ENCODE results near the gene FCAMR. TPM values are rescaled to one million over a fixed set of nuclear protein-coding genes. Genes with fewer than 3 reads are reported as not detected.

Gene FCAMR
- total and polyA plus RNA-seq, 2 of the 4 experiments (the other 2 are of a cell fraction) = not detected

DNA sequence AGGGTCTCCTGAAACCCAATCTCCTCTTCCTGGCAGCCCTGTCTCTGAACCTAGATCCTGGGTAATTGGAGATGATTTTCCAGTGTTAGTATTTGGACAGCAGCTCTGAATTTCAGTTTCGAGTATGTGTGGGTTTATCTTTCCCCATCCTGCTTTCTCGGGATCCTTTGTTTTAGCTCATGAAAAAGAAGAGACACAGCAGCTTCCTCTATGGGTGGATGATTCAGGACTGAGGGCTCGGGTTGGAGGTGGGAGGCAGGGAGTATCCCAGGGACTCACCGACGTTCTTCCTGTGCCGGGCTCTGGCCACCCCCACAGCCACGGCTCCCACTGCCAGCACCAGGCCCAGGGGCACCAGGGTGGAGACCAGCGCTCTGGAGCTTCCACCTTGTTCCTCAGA is 38.1 kb downstream of the FCAMR start:
- no TSS peak for BruUV-seq (replicated peaks)

More for the DNA sequence above, 38.1 kb downstream of the FCAMR start:
- H2BK120ac ChIP-seq (ENCODE audit: low read depth, low read length) = no peak overlapping the region
- H2AK5ac ChIP-seq (ENCODE audit: low read depth, low read length) = no peak overlapping the region
- dilution Hi-C loops (cut with HindIII; ENCODE audit: low sequenced_read_pairs, unreplicated experiment) = no loop called here
- H3K27ac ChIP-seq (ENCODE audit: insufficient read depth, low read length) = no peak overlapping the region
- H3K79me1 ChIP-seq (ENCODE audit: low read depth in 1 of 2, low read length in 2 of 2) = no peaks in the 10 kb centered on the region
- H3K18ac ChIP-seq (ENCODE audit: low read depth, low read length) = no peak overlapping the region
- intact Hi-C loops (cut with micrococcal nuclease) = no loop called here
- no peak overlapping the region for H2BK5ac ChIP-seq (ENCODE audit: low read depth, low read length, poor library complexity, severe bottlenecking)
- ChIA-PET POLR2A (ENCODE audit: unreplicated experiment) (no interaction called here), CTCF (interaction anchor here (0.9 to 1.2 kb wide), 2 partner anchors 14 to 19 kb away, joined by 3 read pairs; no protein-coding TSS in a partner anchor)
- peaks cover 11% of the 10 kb centered on the region; the same call in 1 of the 2 replicates for H3K27me3 ChIP-seq (ENCODE audit: control insufficient read depth, insufficient read depth, low read length)
- H3K4ac ChIP-seq (ENCODE audit: low read depth, low read length) = no peak overlapping the region
- H2AFZ ChIP-seq (replicated peaks; ENCODE audit: low read length, poor library complexity) = no peak overlapping the region
- no peaks in the 10 kb centered on the region for H3K36me3 ChIP-seq (ENCODE audit: control insufficient read depth, insufficient read depth, low read length)
- TF ChIP-seq NFE2L2 (IDR thresholded peaks at IDR 0.05; ENCODE audit: low read depth, low read length) = no peak
- TF ChIP-seq CHD1 (IDR thresholded peaks at IDR 0.05; ENCODE audit: low read depth, low read length) = no peak
- TF ChIP-seq MXI1 (IDR thresholded peaks at IDR 0.05; ENCODE audit: borderline replicate concordance, low read depth, low read length) = no peak
- TF ChIP-seq MAZ (IDR thresholded peaks at IDR 0.05; ENCODE audit: borderline replicate concordance, low read depth, low read length) = no peak
- no peak for TF ChIP-seq MAFK (IDR thresholded peaks at IDR 0.05; ENCODE audit: low read depth, low read length)
- no peak for TF ChIP-seq BHLHE40 (IDR thresholded peaks at IDR 0.05; ENCODE audit: low read depth, low read length)
- no peak for TF ChIP-seq CEBPB (IDR thresholded peaks at IDR 0.05; ENCODE audit: low read depth, low read length)
- TF ChIP-seq POLR2A (IDR thresholded peaks at IDR 0.05; ENCODE audit: low read depth, low read length) = no peak
- no peak for TF ChIP-seq RCOR1 (IDR thresholded peaks at IDR 0.05; ENCODE audit: insufficient replicate concordance, low read length)
- no peak for TF ChIP-seq FOS (IDR thresholded peaks at IDR 0.05; ENCODE audit: low read depth, low read length)
- TF ChIP-seq, protein P1, sequence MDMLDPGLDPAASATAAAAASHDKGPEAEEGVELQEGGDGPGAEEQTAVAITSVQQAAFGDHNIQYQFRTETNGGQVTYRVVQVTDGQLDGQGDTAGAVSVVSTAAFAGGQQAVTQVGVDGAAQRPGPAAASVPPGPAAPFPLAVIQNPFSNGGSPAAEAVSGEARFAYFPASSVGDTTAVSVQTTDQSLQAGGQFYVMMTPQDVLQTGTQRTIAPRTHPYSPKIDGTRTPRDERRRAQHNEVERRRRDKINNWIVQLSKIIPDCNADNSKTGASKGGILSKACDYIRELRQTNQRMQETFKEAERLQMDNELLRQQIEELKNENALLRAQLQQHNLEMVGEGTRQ (IDR thresholded peaks at IDR 0.05; ENCODE audit: low read depth, low read length) = no peak
- TF ChIP-seq SMC3 (IDR thresholded peaks at IDR 0.05; ENCODE audit: low read depth, low read length) = no peak
- TF ChIP-seq, protein P2, sequence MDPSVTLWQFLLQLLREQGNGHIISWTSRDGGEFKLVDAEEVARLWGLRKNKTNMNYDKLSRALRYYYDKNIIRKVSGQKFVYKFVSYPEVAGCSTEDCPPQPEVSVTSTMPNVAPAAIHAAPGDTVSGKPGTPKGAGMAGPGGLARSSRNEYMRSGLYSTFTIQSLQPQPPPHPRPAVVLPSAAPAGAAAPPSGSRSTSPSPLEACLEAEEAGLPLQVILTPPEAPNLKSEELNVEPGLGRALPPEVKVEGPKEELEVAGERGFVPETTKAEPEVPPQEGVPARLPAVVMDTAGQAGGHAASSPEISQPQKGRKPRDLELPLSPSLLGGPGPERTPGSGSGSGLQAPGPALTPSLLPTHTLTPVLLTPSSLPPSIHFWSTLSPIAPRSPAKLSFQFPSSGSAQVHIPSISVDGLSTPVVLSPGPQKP (IDR thresholded peaks at IDR 0.05; ENCODE audit: borderline replicate concordance, low read depth, low read length) = no peak
- H4K8ac ChIP-seq (ENCODE audit: low read depth in 2 of 2, low read length in 2 of 2) = no peak overlapping the region
- no peak overlapping the region for H2AK9ac ChIP-seq (replicated peaks; ENCODE audit: low read depth, low read length, poor library complexity)
- no peak overlapping the region for H3K4me2 ChIP-seq (ENCODE audit: low read depth, low read length)
- no peak overlapping the region for H3K56ac ChIP-seq (ENCODE audit: extremely low read depth, insufficient read depth, low read length)
- no peak overlapping the region for H3K4me3 ChIP-seq (ENCODE audit: insufficient read depth, low read depth, low read length)
- no peak overlapping the region for H4K5ac ChIP-seq (ENCODE audit: low read depth, low read length)
- no peaks in the 10 kb centered on the region for H3K9me1 ChIP-seq (ENCODE audit: insufficient read depth, low read length)
- H3K9me3 ChIP-seq (ENCODE audit: control insufficient read depth, insufficient read depth, low read length) = no peaks in the 10 kb centered on the region
- in situ Hi-C loops (cut with MboI; ENCODE audit: low sequenced_read_pairs) = no loop called here
- H3K4me1 ChIP-seq (ENCODE audit: control insufficient read depth, insufficient read depth, low read length) = no peaks in the 10 kb centered on the region; the same call in 1 of the 2 replicates
- H3K9ac ChIP-seq (ENCODE audit: low read depth, low read length) = no peak overlapping the region
- H2BK20ac ChIP-seq (ENCODE audit: low read depth, low read length) = no peak overlapping the region
- no peak overlapping the region for H2BK15ac ChIP-seq (ENCODE audit: low read depth, low read length)
- no peaks in the 10 kb centered on the region for H4K20me1 ChIP-seq (ENCODE audit: insufficient read depth, low read length)
- 83% methylated on average over 1 of the region's 8 CpGs; no CpG with 5 or more reads in 1 of the 2 experiments for WGBS, 2 experiments (ENCODE audit: extremely low coverage in 2 of 2, insufficient read length in 1 of 2)
- no peak overlapping the region for H4K91ac ChIP-seq (ENCODE audit: insufficient read depth, low read depth, low read length)
- ATAC-seq (ENCODE audit: low read depth) (no peak), DNase-seq (no peak)
- H3K14ac ChIP-seq (replicated peaks; ENCODE audit: low read depth, low read length) = no peak overlapping the region
- H3K23ac ChIP-seq (ENCODE audit: low read depth, low read length) = no peak overlapping the region

Measured in IMR-90 (cell line).